ENCODE measurements around the gene CD63.
A peak's percentile ranks its signal among the peaks of the same experiment; 100 is the strongest.

Gene CD63

GRCh38 chr12:55703901-55704761 lies 24.7 kb downstream of the CD63 start:
- DNase-seq = no peak

DNA sequence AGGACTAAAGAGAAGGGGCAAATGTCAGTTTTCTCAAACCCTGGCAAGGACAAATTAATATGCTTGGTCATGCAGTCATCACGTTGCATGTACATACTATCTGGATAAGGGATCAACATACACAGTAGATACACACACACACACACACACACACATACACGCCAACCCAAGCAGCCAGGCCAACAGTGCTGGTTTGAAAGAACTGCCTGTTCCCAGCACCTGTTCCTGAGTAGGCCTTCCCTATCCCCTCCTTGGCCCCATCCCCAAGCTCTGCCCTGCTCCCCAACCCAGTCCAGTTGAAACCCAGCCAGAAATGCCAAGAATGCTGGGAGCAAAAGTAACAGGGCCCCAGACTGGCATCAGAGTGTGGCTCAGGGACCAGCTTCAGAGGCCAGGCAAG lies 25.5 kb downstream of the CD63 start:
- no peak for DNase-seq

DNA sequence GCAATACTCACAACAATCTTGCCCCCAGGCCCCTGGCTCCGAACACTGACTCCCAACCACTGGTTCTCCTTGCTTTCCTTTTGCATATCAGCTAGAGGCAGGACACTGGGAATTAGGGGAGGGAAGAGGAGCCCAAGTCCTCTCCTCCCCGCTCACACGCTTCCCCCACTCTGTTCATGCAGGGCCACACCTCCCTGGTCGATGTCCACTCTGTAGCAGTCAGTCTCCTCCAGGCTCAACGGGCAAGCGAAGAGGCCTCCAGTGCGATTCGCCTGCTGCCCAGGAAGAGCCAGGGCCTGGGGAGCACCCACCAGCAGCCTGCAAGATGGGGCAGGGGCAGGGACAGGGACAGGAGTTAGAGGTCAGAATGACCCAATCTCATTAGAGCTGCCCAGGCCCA lies 25.9 kb downstream of the CD63 start:
- no peak for DNase-seq

DNA sequence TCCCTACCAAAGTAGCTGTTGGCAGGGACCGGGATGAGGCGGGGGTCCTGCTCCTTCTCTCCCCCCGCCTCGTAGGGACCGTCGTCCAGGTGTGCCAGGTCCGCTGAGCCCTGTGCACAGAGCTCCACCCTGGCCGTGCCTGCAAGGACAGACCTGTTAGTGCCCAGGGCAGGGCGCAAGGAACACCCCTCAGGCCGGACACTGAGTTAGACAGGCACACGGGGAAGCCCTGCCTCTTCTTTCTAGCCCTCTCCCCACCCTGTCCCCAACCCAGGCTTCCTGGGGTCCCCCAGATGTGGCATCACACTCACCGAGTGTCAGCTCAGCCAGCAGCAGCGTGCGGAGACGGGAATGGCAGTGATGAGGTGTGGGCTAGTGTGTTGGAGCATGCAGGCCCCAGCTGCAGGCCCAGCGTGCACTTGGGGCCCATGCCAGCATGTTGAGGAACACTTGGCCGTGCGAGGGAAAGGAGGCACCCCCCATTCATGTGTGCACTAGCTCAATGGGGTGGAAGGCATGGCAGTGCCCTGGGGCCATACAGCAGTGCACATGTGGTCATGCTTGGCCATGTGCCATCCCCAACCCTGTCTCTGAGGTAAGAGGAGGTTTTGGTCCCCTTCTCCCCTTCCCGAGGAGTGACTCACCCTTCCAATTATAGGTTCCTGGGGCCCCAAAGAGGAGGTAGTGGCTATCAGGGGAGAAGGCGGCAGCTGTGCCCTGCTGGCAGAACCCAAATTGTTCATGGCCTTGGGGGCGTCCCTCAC lies 28.4 kb downstream of the CD63 start:
- no peak for DNase-seq

DNA sequence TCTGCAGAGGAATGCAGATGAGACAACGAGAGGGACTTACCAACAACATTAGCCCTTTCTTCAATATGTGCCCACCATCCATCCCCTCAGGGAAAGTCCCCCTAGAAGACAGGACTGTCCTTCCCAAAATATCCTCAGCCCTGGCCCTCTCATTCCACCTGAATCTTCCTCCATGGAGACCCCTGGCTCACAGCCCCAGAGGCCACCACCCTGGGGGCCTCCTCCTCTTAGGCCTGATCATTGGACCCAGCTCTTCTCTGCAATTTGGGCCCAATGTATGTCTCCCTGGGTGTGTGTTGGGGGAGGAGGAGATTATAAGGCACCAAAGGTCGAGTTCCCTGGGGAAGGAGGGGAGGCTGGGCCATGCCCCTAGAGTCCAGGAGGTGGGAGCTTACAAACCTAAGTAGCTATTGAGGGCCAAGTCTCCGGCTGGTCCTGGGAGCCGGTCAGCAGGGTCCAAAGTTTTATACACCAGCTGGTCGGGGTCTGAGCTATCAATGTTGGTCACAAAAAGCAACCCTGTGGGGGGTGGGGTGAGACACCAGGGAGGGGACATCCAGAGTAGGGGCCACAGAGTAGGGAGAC lies 29.2 kb downstream of the CD63 start:
- no peak for DNase-seq

- DNase-seq = no peak
These were observed 29.8 kb downstream of the CD63 start for GRCh38 chr12:55698965-55699364.

DNA sequence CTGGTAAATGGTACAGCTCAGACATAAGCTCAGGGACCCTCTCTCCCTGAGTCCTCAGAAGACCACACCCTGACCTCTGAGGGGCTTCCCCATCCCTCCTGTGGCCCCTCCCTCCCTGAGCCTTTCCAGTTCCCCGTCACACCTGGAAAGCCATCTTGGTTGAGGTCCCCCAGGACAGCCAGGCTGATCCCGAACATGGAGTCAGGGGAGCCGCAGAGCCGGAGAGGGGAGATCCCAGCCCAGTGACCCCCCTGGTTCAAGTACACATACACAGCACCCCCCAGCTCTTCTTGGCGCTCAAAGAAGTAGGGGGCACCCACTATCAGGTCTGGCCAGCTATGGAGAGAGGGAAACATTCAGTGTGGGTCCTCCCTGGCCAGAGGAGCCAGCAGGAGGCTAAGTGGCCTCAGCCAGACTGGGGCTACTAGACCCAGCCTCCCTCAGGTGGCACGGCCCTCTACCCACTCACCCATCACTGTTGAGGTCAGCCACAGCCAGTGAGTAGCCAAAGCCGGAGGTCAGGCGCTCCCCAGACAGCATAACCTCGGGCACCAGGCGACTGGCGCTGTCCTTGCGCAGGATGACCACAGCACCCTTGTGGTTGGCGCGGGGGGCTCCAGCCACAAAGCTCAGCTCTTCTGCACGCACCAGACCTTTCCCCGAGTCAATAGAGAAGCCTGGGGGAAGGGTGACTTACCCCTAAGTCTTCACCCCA lies 30.4 kb downstream of the CD63 start:
- DNase-seq = no peak

GRCh38 chr12:55697686-55698085 lies 31.1 kb downstream of the CD63 start:
- DNase-seq = no peak

- no peak for DNase-seq
These were observed 31.9 kb downstream of the CD63 start for GRCh38 chr12:55696796-55697462.

DNA sequence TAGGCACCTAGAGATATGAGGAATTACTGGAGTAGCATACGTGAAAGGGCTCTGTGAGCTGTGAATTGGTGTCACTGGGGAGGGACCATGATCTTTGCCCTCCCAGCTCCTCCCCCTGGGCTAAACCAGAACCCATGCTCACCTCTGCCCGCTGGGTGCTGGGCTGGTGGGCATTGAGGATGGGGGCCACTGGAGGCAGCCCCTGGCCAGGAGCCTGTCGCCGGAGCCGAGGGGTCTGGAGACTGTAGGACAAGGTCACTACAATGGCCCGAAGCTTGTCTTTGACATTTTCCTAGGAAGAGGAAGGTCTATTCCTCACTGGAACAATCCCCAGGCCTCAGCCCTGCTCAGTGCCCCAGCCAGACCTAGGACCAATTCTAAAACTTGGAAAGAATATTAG lies 32.7 kb downstream of the CD63 start:
- DNase-seq = no peak

DNA sequence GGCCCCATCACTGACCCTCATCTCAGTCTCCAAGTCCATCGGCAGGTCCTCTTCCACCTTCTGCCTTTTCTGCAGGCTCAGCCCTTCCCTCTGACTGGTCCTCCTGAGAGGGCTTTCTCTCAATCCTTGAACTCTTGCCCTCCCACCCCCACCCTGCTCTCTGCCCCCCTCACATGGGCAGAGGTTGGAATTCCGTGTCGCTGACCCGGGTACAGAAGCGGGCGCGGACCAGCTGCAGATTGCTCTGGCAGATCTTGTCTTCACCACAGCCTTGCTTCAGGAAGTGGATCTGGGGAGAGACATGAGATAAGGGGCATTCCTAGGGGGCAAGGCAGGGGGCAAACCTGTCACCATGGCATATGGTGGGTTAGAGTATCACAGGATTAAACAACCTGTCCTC lies 33.5 kb downstream of the CD63 start:
- no peak for DNase-seq

DNA sequence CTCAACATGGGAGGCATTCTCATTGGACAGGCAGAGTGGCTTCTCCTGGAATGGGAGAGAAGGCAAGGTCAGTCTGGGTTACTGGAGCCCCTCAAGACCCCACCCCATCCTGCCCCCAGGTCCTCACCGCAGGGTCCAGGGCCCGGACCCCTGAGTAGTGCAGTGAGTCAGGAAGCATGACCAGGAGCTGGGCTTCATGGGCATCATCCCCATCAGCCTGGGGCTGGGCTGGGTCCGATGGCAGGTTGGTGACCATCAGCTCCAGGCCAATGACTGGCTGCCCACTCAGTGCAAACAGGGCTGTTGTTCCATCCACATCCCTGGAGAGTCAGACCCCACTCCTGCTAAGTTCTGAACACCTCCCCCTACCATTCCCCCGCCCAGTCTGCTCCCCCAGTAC lies 34.2 kb downstream of the CD63 start:
- no peak for DNase-seq

GRCh38 chr12:55694188-55694515 lies 34.7 kb downstream of the CD63 start:
- no peak for DNase-seq

DNA sequence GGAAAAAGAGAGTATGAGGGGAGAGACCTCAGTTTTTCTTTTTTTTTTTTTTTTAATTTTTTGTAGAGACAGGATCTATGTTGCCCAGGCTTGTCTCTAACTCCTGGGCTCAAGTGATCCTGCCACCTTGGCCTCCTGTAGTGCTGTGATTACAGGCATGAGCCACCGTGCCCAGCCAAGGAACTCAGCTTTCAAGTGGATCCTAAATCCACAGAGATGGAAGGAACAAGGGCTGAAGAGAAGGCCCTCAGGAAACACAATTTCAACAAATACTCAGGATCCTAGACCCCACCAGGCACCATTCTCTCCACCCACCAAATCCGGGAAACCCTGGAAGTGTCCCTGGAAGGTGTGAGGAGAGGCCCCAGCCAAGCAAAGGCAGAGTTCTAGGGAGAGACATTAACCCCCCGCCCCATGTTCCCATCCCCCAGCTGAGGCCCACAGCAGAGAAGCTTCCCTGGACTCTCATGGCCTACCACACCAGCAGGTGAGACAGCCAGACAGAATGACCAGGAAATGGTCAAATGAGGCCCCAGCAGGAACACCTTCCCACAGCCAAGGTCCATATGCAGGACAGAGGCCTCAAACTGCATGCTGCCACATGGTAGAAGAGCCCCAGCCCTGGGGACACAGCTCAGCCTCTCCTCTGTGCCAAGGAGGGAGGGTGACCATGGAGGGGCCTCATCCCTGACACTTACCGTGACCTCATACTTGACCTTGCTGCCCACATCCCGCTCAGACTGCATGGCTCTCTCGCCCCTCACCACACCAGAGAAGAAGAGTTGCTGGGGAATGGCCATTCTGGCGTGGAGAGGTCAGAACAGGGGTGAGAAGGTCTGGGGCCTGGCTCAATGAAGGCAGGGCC lies 35.3 kb downstream of the CD63 start:
- no peak for DNase-seq

GRCh38 chr12:55692631-55693322 lies 36.0 kb downstream of the CD63 start:
- no peak for DNase-seq

DNA sequence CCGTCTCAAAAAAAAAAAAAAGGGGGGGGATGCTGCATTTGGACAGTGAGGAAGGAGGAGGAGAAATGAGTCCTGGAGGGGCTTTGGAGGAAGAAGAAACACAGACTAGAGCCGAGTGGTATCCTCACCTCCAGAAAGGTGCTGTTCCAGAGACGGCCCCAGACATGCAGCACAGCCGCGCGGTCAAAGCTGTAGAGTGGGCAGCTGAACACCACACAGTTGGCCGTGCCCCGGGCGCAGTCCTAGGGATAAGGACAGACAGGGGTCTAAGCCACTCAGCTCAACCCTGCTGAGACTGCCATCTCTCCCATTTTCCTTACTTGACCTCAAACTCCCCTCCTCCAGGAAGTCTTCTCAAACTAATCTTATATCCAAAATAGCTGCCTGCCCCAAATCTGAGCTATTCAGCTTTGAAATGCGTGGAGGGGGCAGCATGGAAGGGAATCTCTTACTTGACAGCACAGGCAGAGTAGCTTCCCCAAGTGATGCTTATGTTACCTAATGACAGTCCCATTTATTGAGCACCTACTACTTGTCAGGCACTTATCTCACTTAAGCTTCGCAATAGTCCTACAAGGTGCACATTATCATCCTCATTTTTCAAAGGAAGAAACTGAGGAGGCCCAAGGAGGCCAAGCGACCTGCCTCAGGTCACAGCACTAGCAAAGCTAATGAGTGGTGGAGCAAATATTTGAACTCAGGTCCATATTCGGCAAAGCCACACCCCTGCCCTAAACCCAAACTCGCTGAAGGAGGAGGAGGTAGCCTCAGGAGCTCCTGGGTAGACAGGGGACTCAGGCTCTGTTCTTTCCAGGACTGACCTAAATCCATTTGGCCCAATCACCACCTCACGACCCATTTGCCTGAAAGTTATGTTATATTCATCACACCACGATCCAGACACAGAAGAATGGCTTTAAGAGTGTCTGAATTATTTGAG lies 39.8 kb downstream of the CD63 start:
- no peak for DNase-seq

DNA sequence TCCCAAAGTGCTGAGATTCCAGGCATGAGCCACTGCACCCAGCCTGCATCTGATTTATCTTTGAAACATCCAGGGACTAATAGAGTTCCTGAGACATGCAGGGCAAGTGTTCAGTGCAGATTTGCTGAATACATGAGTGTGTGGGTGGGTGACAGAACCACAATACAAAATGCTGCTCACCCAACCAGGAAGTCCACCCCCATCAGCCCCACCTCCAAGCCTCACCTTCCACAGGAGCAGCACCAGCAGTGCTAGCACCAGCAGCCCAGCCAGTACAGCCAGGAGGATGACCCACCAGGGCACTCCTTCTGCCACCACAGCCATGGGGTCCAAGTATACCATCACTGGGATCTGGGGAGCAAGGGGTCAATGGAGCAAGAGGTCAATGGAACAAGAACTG lies 41.1 kb downstream of the CD63 start:
- peak; percentile 58 for DNase-seq

DNA sequence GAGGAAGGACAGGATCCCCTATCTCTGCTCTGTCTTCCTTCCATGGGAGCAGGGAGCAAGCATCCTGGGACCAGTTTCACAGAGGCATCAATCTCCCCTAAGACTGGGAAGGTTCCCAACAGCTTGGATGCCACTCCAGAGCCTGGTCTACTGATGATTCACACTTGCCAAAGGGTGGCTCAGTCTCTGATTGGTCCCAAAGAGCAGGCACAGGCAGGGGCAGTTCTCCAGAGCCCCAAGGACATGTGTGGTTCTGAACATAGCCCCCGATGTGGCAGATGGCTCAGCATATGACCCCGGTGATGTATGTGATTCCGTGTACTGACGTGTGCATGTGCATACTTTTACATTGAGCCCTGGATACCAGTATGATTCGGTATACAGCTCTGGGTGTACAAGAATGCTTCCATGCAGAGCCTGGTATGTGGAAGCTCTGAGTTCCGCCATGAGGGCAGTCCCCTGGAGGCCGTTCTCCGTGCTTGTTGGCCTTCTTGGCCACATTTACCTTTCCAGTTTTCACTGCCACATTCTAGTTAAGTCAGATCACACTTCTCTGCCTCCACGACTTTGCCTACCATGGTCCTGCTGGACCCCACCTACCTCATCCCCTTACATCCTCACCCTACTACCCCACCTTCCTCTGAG lies 42.3 kb downstream of the CD63 start:
- no peak for DNase-seq

GRCh38 chr12:55685671-55686070 lies 43.1 kb downstream of the CD63 start:
- DNase-seq = no peak

Measured in stimulated activated CD8-positive, alpha-beta memory T cell treated with anti-CD3 and anti-CD28 coated beads, Interleukin-4, amount 100 ng/mL, for 48 hours (primary cell).